Left kidney (tissue), 2 donors: ENCODE data around the gene FCN3. TPM values are rescaled to one million over a fixed set of nuclear protein-coding genes. Genes with fewer than 3 reads are reported as not detected.

Experiments used
- DNase-seq: peaks from one replicate; pipeline ENCODE4 v3.0.0-alpha.2; 2013
- polyA plus RNA-seq: library from polyadenylated mRNA; unstranded; fragments of 120-200 nt; gene quantifications from one replicate; pipeline ENCODE4 v1.2.1, GENCODE V29; 2013; ENCODE audit not compliant: insufficient read length

The FCN3 gene
- polyA plus RNA-seq, 1 donor = 1.1 TPM

GRCh38 chr1:27342391-27342777 is 32.2 kb downstream of the FCN3 start:
- DNase-seq = no peak

- DNase-seq = no peak
Measured at GRCh38 chr1:27341525-27342252, 32.9 kb downstream of the FCN3 start, which contains the start of gene SYTL1. Gene SYTL1 (plus strand): TSS chr1:27342022. CDS start chr1:27345335, 3,313 bp downstream.

- DNase-seq = no peak
Measured at GRCh38 chr1:27339213-27339612, 35.4 kb downstream of the FCN3 start.

- DNase-seq = no peak
Measured at GRCh38 chr1:27338751-27339150, 35.9 kb downstream of the FCN3 start.

- no peak for DNase-seq
Measured at GRCh38 chr1:27336756-27337155, 37.9 kb downstream of the FCN3 start.

GRCh38 chr1:27335506-27336422 is 38.9 kb downstream of the FCN3 start:
- DNase-seq = no peak

GRCh38 chr1:27333717-27334279 is 40.8 kb downstream of the FCN3 start:
- no peak for DNase-seq

- DNase-seq = no peak
Measured at GRCh38 chr1:27332536-27333281, 41.9 kb downstream of the FCN3 start.

GRCh38 chr1:27331922-27332321 is 42.7 kb downstream of the FCN3 start:
- no peak for DNase-seq

GRCh38 chr1:27331426-27331825 is 43.2 kb downstream of the FCN3 start:
- DNase-seq = no peak

- DNase-seq = no peak
Measured at GRCh38 chr1:27330786-27331185, 43.8 kb downstream of the FCN3 start.

GRCh38 chr1:27327964-27328363 is 46.7 kb downstream of the FCN3 start:
- no peak for DNase-seq

- DNase-seq = no peak
Measured at GRCh38 chr1:27325286-27325685, 49.3 kb downstream of the FCN3 start.

- no peak for DNase-seq
Measured at GRCh38 chr1:27322569-27323240, 51.9 kb downstream of the FCN3 start.

- peak; percentile 94 for DNase-seq
Measured at GRCh38 chr1:27321813-27322568, 52.6 kb downstream of the FCN3 start, which contains the start of gene TMEM222. Gene TMEM222 (plus strand): TSS chr1:27322163. CDS start chr1:27322198, 35 bp downstream.

Other genes starting within 250 kb of the FCN3 start
- 28.2 TPM for gene SLC9A1, start 219.7 kb downstream of the FCN3 start, polyA plus RNA-seq
- gene WDTC1, start 140.2 kb downstream of the FCN3 start, polyA plus RNA-seq = 43.8 TPM
- gene TMEM222, start 52.7 kb downstream of the FCN3 start, polyA plus RNA-seq = 38.7 TPM
- 7.6 TPM for gene SYTL1, start 32.8 kb downstream of the FCN3 start, polyA plus RNA-seq
- 7.1 TPM for gene MAP3K6, start 7.9 kb downstream of the FCN3 start, polyA plus RNA-seq
- 0.13 TPM for gene CD164L2, start 8.5 kb upstream of the FCN3 start, polyA plus RNA-seq
- 1.0 TPM for gene GPR3, start 17.8 kb upstream of the FCN3 start, polyA plus RNA-seq
- gene WASF2, start 115.3 kb upstream of the FCN3 start, polyA plus RNA-seq = 150 TPM
- 43.2 TPM for gene AHDC1, start 229.3 kb upstream of the FCN3 start, polyA plus RNA-seq